Testis (tissue), 2 donors: ENCODE results near the gene TAAR1.

Experiments used
- POLR2A ChIP-seq: fragments of 450-650 bp; IDR thresholded peaks from one replicate; pipeline ENCODE4 v1.6.1; 2017; ENCODE audit warnings: antibody characterized with exemption, mild to moderate bottlenecking, moderate library complexity
- TF ChIP-seq, protein P1 (sequence below), 3 experiments: fragments of 450-650 bp in 2 of 3; fragments of 200-600 bp in 1 of 3; sonication (generic) in 1 of 3; IDR thresholded peaks; one replicate each; pipeline ENCODE4 v1.5.1; 2016 to 2019; ENCODE audit warnings: antibody characterized with exemption in 3 of 3, mild to moderate bottlenecking in 2 of 3, moderate library complexity in 1 of 3

DNA sequence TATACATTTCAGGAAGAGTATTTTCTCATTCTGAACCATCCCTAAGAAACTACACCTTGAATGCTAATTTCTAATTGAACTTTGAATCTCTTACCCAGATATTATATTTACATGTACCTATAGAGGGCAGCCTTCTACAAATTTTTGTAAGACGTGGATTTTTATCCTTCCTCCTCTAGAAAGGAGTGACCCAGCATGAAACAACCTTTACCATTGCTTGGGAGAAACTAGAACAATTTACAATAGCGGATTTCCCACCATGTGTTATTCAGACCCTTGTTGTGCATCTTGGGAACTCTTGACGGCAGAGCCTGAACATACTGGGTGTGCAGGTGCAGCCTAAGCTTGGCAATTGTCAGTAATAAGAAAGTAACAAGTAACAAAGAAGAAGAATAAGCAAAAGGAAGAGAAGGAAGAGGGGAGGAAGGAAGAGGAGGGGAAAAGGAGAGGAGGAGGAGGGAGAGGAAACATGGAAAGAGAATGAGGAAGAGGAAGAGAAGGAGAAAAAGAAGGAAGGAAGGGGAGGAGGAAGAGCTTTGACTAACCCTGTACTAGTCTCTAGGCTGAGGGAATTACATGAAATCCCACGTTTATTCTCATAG is 10.8 kb upstream of the TAAR1 start:
- TF ChIP-seq, protein P1, sequence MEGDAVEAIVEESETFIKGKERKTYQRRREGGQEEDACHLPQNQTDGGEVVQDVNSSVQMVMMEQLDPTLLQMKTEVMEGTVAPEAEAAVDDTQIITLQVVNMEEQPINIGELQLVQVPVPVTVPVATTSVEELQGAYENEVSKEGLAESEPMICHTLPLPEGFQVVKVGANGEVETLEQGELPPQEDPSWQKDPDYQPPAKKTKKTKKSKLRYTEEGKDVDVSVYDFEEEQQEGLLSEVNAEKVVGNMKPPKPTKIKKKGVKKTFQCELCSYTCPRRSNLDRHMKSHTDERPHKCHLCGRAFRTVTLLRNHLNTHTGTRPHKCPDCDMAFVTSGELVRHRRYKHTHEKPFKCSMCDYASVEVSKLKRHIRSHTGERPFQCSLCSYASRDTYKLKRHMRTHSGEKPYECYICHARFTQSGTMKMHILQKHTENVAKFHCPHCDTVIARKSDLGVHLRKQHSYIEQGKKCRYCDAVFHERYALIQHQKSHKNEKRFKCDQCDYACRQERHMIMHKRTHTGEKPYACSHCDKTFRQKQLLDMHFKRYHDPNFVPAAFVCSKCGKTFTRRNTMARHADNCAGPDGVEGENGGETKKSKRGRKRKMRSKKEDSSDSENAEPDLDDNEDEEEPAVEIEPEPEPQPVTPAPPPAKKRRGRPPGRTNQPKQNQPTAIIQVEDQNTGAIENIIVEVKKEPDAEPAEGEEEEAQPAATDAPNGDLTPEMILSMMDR (IDR thresholded peaks at IDR 0.05), result peak in 2 of 3 experiments; percentile 23 to 37
- TF ChIP-seq POLR2A, result no peak
